NCI-H2196 treated with DMSO at 0.1 percent for 48 hours (cell line): ENCODE data around the gene CTBP2.

Experiments used
- DNase-seq: peaks from one replicate; lab custom pipeline; 2025; ENCODE audit not compliant: unreplicated experiment; lab: John Stamatoyannopoulos, UW

CTBP2 gene

DNA sequence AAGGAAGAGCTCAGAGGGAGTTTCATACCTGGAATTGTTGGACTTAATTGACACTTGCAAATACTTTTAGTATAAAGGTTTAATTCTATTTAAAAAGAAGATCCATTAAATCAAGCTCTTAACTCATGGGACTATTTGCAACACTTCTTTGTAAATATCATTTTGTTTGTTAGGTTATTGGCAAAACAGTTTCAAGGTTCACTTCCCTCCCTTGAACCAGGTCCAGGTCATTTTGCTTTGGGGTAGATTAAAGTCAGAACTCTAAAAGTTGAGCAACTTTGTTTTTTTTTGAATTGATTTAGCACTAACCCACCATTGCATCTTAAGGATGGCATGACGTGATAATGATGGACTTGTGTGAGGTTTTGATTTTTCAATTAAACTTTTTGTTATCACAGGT, 172.6 kb downstream of the CTBP2 start:
- no peak for DNase-seq

DNA sequence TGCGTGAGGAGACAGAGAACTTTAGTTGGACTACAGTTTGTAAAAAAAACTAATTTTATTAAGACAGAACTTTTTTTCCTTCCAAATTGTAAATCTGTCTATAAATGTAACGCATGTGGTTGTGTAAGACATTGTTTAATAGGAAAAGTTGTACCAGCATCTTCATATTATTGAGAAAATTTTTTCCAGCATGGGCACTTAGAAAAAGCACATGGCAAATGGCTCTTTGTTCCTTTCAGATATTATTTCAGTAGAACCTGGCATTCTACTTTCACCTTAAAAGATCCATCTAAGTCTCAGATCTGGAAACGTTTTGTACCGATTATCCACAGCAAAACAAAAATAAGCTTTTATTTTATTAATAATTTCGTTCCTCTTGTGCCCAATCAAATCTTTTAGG, 175.2 kb downstream of the CTBP2 start:
- no peak for DNase-seq

DNA sequence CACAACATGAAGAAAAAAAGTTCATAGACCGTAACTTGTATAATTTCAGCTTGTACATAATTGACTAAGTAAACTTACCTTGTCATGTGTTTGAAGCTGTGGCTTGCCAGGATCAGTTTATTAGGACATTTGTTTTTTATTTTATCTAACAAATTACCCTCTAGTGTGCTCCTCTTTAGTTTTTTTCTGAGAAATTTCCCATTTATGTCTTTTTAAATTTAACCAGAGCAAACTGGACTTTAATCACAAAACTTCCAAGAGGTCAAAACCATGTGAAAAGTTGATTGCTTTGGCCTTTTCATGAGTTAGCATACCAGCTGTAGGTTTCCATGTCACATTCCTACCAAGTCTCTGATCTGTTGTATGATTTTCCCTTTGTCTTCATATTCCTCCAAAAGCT, 176.0 kb downstream of the CTBP2 start:
- DNase-seq: no peak

DNA sequence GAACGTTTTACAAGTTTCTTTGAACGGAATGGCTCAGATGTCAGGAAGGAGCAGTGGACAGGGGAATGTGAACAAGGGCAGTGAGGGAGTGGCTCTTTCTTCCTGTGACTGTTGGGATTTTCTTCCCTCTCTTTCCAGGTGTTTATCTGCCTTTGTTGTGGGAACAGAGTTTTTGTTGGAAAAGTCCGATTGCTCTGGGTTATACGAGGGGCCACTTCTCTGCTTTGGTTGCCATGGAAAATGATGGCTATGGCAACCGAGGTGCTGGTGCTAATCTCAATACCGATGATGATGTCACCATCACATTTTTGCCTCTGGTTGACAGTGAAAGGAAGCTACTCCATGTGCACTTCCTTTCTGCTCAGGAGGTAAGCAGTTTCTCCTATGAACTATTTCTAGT, 177.0 kb downstream of the CTBP2 start:
- no peak for DNase-seq

GRCh38 chr10:124978376-124978725, 182.0 kb downstream of the CTBP2 start:
- no peak for DNase-seq

DNA sequence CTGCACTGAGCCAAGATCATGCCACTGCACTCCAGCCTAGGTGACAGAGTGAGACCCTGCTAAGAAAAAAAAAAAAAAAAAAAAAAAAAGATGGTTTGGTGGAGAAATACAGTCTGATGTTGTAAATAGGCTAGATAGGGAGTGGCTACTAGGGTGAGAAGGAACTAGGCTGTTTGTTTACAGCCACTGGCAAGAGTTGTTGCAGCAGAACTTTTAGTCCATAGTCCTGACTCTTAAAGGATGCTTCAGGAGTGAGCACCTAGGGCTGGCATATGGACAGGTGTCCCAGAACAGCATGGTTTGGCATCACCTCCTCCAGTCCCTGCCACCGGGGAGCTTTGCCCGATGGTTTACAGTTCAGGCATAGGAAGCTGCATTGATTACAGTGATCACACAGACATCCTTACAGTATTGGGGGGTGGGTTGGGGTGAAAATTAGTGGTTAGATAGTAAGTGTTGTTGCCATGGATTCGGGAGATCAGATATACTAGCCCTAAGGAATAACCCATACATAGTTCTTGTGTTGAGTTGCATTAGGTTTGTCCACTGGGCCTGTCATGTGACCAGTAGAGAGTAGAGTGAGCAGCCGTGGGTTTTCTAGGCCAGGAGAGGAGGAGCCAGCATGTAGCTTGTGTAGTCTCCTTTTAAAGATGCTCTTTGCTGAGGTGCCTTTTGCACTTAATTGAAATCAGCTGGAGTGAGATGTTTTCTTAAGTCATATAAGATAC, 182.6 kb downstream of the CTBP2 start:
- no peak for DNase-seq

GRCh38 chr10:124977161-124977560, 183.2 kb downstream of the CTBP2 start:
- DNase-seq: no peak

GRCh38 chr10:124975977-124976514, 184.3 kb downstream of the CTBP2 start:
- no peak for DNase-seq

- no peak for DNase-seq
These were observed 186.2 kb downstream of the CTBP2 start for GRCh38 chr10:124974131-124974530.

- DNase-seq: no peak
These were observed 187.7 kb downstream of the CTBP2 start for GRCh38 chr10:124972637-124973036.

DNA sequence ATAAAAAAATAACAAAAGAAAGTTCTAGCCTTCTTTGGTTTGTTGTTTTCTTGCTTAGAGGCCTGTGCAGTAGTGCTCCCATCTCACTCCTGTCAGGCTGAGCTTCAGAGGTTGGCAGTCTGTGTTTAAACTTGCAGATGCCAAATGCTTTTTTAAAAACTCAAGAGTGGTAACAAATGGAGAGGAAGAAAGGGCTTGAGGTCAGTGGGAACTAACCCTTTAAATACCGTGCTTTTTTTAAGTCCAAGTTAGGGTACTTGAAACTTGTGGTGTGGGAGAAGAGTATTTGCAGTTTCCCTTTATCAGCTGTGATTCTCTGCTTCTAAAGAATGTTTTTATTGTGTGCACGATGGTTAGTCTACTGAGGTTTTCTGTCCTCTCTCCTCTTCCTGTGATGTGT, 189.1 kb downstream of the CTBP2 start:
- DNase-seq: no peak

DNA sequence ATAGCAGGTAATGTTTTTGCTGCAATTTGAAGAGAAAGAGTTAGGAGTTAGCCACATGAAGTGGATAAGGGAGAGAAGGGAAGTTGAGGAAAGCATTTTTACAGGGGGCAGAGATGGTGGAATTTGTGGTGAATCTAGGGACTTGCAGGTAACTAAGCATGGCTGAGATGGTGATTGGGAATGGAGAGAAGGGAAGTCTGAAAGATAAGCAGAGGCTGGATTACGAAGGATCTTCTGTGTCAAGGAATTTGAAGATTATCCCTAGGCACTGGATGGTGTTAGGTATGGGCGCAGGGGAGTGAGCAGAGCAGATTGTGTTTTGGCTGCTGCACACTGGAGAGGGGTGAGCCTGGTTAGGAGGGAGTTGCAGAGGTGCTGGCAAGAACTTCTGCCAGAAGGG, 193.1 kb downstream of the CTBP2 start:
- no peak for DNase-seq

- DNase-seq: no peak
These were observed 194.4 kb downstream of the CTBP2 start for GRCh38 chr10:124966008-124966407.

DNA sequence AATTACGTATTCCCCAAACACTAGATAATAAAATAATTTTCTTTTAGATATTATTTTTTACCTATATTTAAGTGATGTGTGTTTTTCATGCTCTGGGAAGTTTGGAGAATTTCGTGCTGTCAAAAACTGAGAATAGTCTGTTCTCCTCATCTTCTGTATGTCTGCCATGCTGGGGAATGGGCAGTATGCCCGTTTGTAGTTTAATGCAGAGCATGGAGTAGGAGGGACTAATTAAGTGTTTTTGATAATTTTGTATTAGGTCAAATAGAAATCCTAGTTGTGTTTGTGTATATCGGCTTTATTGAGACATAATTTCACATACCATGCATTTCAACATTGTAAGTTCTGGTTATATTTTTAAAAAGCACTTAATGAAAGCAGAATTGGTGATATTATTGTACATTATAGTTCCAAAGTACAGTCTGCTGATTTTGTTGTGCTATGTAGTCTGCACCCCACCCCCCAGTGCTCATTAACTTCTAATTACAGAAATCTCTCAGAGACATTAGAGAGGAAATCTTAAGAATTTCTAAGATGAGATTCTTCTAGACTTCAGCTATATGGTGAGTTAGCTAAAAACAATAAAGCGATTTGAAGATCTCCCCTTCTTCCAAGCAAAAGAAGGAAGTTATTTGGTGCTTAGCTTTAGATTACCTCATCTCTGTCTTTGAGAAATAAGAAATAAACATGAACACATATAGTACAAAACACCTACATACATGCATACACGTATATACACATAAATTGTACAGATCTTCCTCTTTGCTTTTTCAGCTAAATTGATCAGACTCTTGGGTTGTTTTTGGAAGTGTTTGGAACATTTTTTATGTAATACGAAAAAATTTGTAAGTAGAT, 196.3 kb downstream of the CTBP2 start:
- no peak for DNase-seq

GRCh38 chr10:124962421-124962820, 197.9 kb downstream of the CTBP2 start:
- DNase-seq: no peak

- DNase-seq: no peak
These were observed 199.2 kb downstream of the CTBP2 start for GRCh38 chr10:124961248-124961570.

GRCh38 chr10:124959564-124959963, 200.8 kb downstream of the CTBP2 start:
- no peak for DNase-seq

DNA sequence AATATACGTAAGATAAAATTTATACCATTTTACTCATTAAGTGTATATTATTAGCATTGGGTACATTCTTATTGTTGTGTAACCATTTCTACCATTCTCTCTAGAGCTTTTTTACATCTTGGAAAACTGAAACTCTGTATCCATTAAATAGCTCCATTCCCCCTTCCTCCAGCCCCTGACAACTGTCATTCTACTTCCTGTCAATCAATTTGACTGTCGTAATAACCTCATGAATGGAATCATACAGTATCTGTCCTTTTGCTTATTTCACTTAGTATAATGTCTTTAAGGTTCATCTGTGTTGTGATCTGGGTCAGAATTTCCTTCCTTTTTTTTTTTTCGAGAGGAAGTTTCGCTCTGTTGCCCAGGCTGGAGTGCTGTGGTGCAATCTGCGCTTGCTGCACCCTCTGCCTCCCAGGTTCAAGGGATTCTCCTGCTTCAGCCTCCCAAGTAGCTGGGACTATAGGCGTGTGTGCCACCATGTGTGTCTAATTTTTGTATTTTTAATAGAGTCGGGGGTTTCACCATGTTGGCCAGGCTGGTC, 202.9 kb downstream of the CTBP2 start:
- no peak for DNase-seq

DNA sequence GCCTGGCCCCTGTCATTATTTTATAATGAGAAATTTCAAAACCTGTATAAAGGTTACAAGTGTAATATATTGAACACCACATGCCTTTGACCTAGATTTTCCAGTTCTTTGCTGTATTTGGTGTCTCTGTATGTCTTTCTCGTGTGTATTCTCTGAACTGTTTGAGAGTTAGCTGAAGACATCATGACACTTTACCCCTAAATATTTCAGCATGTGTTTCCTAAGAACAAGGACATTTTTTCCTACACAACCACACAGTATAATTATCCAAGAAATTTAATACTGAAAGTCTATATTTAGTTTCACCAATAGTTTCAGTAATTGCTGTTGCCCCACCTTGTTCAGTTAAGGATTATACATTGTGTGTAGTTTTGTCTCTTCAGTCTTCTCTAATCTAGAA, 203.6 kb downstream of the CTBP2 start:
- DNase-seq: no peak

- DNase-seq: no peak
These were observed 204.5 kb downstream of the CTBP2 start for GRCh38 chr10:124955868-124956267.

- no peak for DNase-seq
These were observed 205.1 kb downstream of the CTBP2 start for GRCh38 chr10:124955243-124955642.

DNA sequence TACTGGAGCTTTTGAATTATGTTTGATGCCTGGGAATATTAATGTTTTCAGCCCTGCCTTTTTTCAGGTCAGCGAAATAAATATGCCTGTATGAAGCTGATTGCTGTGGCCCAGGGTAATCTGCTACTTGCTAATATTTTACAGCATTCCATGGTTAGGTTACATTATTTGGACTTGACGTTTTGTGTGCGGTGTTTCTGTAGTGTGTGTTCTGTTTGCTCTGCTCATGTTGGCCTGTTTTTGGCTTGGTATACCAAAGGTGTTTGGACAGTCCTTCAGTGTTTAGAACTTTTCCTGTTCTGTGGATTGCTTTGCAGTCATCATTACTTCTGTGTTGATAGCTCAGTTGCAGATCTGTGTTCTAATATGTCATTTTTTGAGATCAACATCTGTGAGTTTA, 206.9 kb downstream of the CTBP2 start:
- DNase-seq: no peak
